ENCODE measurements around the gene OSBPL3.

DNA sequence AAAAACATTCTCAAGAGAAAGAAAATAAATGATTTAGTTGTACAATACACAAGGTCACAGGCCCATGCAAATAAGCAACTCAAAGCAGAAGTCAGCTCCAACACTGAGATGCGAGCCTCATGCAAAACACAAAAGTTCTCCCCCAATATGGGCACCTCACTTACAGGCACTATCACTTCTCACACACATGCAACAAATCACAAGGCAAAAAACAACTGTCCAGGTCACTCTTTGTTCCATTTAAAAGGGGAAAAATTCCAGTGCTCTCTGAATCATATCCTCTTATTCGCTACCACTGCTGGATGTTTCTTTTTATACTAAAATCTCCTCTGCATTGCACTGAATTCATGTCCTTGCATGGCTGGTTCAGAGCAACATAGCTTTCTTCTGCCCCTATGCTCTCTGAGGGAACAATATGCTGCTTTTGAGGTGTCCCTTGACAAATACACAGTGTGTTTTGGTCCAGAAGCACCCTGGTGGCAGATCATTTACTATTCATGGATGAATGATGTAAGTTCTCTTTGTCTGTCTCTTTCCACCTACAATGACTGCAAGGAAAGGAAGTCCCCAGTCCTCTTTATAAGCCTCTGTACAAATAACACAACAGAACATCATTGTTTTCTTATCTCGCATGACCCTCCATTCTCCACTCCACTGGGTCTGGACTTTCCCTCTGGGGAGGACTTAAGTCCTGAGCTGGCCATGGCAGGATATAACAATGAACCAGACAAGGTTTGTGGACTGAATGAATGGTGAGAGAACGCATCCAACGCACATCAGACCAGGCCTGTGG is 137.3 kb downstream of the OSBPL3 start:
- TF ChIP-seq, protein P1, sequence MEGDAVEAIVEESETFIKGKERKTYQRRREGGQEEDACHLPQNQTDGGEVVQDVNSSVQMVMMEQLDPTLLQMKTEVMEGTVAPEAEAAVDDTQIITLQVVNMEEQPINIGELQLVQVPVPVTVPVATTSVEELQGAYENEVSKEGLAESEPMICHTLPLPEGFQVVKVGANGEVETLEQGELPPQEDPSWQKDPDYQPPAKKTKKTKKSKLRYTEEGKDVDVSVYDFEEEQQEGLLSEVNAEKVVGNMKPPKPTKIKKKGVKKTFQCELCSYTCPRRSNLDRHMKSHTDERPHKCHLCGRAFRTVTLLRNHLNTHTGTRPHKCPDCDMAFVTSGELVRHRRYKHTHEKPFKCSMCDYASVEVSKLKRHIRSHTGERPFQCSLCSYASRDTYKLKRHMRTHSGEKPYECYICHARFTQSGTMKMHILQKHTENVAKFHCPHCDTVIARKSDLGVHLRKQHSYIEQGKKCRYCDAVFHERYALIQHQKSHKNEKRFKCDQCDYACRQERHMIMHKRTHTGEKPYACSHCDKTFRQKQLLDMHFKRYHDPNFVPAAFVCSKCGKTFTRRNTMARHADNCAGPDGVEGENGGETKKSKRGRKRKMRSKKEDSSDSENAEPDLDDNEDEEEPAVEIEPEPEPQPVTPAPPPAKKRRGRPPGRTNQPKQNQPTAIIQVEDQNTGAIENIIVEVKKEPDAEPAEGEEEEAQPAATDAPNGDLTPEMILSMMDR (IDR thresholded peaks at IDR 0.05), result no peak
- no peak for TF ChIP-seq TCF7L2 (IDR thresholded peaks at IDR 0.05; ENCODE audit: low read depth, low read length)

All from Panc1 (cell line).